SJSA1 (cell line): ENCODE measurements around the gene AKAP14. TPM values are rescaled to one million over a fixed set of nuclear protein-coding genes. Genes with fewer than 3 reads are reported as not detected.
"Not testable (repeated sequence)": the region's sequence is repeated elsewhere in the genome, so short reads cannot be mapped to it uniquely, and the experiment has no call there.

Source experiments
- DNase-seq, 2 experiments: peaks; one replicate each; pipeline ENCODE4 v3.0.0-alpha.2; 2015 to 2020; ENCODE audit warnings: low spot score in 2 of 2, low read depth in 1 of 2
- H3K27ac ChIP-seq: fragments of 250-450 bp; sonication (Bioruptor Pico); 2 replicates; pipeline ENCODE4 v1.5.1; 2020; ENCODE audit warnings: mild to moderate bottlenecking, moderate library complexity
- H3K27me3 ChIP-seq: fragments of 250-450 bp; sonication (Bioruptor Pico); replicated peaks from 2 replicates; pipeline ENCODE4 v1.5.1; 2020; ENCODE audit warnings: mild to moderate bottlenecking, moderate library complexity
- H3K36me3 ChIP-seq: fragments of 250-450 bp; sonication (Bioruptor Pico); 2 replicates; pipeline ENCODE4 v1.5.1; 2020; ENCODE audit warnings: mild to moderate bottlenecking
- H3K4me1 ChIP-seq: fragments of 250-450 bp; sonication (Bioruptor Pico); replicated peaks from 2 replicates; pipeline ENCODE4 v1.6.1; 2021; ENCODE audit warnings: mild to moderate bottlenecking
- H3K4me3 ChIP-seq: fragments of 250-450 bp; sonication (Bioruptor Pico); 2 replicates; pipeline ENCODE4 v1.5.1; 2020; ENCODE audit warnings: mild to moderate bottlenecking
- H3K9me3 ChIP-seq: fragments of 250-450 bp; sonication (Bioruptor Pico); replicated peaks from 2 replicates; pipeline ENCODE4 v1.5.1; 2020; ENCODE audit warnings: mild to moderate bottlenecking
- total RNA-seq: library from RNA; depleted of rRNA; stranded (reverse); fragments of >200 nt; shearing (Covaris generic); gene quantifications from 2 replicates; pipeline ENCODE4 v1.2.3, GENCODE V29; 2014

AKAP14 gene
- total RNA-seq, 1 experiment from 2014 or later, result not detected

DNA sequence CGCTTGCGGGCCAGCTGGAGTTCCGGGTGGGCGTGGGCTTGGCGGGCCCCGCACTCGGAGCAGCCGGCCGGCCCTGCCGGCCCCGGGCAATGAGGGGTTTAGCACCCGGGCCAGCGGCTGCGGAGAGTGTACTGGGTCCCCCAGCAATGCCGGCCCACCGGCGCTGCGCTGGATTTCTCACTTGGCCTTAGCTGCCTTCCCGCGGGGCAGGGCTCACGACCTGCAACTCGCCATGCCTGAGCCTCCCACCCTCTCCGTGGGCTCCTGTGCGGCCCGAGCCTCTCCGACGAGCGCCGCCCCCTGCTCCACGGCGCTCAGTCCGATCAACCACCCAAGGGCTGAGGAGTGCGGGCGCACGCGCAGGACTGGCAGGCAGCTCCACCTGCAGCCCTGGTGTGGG, 5.1 kb upstream of the AKAP14 start:
- H3K9me3 ChIP-seq, H3K27me3 ChIP-seq, H3K4me1 ChIP-seq, H3K36me3 ChIP-seq, DNase-seq, H3K4me3 ChIP-seq, H3K27ac ChIP-seq: not testable (repeated sequence)

- H3K36me3 ChIP-seq, H3K9me3 ChIP-seq, H3K27me3 ChIP-seq, H3K4me3 ChIP-seq, H3K27ac ChIP-seq, DNase-seq, H3K4me1 ChIP-seq: not testable (repeated sequence)
Observed at GRCh38 chrX:119891961-119892692, 3.6 kb upstream of the AKAP14 start.

DNA sequence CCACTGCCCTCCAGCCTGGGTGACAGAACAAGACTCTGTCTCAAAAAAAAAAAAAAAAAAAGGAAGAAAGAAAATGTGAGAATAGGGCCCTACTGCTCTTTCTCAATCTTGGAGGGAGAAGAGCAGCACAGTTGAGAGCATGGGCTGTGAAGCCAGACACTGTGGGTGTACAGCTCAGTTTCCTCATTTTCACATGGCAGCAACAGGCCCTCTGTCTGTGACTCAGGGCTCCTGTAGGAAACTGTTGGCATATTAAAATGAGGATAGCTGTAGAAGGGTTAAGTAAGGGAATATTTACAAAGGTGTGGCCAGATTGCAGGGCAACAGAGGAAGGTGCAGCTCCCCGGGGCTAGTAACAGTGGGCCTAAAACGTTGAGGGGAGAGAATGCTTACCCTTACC, 3.4 kb downstream of the AKAP14 start:
- DNase-seq, result no peak
- Histone ChIP-seq H3K4me3 (no peak overlapping the region), H3K4me1 (no peaks in the 10 kb centered on the region), H3K27me3 (no peaks in the 10 kb centered on the region), H3K36me3 (no peaks in the 10 kb centered on the region), H3K27ac (no peak overlapping the region), H3K9me3 (no peaks in the 10 kb centered on the region)

GRCh38 chrX:119900976-119901375, 5.3 kb downstream of the AKAP14 start:
- Histone ChIP-seq H3K36me3 (no peaks in the 10 kb centered on the region), H3K27ac (no peak overlapping the region), H3K27me3 (no peaks in the 10 kb centered on the region), H3K4me3 (no peak overlapping the region), H3K4me1 (no peaks in the 10 kb centered on the region), H3K9me3 (no peaks in the 10 kb centered on the region)
- no peak for DNase-seq

- no peaks in the 10 kb centered on the region for H3K9me3 ChIP-seq
- DNase-seq, result no peak
- no peak overlapping the region for H3K27ac ChIP-seq
- H3K36me3 ChIP-seq, result no peaks in the 10 kb centered on the region
- no peak overlapping the region for H3K4me3 ChIP-seq
- H3K27me3 ChIP-seq, result no peaks in the 10 kb centered on the region
- no peaks in the 10 kb centered on the region for H3K4me1 ChIP-seq
Observed at GRCh38 chrX:119916310-119916709, 20.6 kb downstream of the AKAP14 start.

GRCh38 chrX:119917877-119918276, 22.2 kb downstream of the AKAP14 start:
- H3K27me3 ChIP-seq, result no peaks in the 10 kb centered on the region
- no peaks in the 10 kb centered on the region for H3K4me1 ChIP-seq
- H3K27ac ChIP-seq, result no peak overlapping the region
- no peaks in the 10 kb centered on the region for H3K9me3 ChIP-seq
- no peak for DNase-seq
- no peak overlapping the region for H3K4me3 ChIP-seq
- H3K36me3 ChIP-seq, result no peaks in the 10 kb centered on the region

DNA sequence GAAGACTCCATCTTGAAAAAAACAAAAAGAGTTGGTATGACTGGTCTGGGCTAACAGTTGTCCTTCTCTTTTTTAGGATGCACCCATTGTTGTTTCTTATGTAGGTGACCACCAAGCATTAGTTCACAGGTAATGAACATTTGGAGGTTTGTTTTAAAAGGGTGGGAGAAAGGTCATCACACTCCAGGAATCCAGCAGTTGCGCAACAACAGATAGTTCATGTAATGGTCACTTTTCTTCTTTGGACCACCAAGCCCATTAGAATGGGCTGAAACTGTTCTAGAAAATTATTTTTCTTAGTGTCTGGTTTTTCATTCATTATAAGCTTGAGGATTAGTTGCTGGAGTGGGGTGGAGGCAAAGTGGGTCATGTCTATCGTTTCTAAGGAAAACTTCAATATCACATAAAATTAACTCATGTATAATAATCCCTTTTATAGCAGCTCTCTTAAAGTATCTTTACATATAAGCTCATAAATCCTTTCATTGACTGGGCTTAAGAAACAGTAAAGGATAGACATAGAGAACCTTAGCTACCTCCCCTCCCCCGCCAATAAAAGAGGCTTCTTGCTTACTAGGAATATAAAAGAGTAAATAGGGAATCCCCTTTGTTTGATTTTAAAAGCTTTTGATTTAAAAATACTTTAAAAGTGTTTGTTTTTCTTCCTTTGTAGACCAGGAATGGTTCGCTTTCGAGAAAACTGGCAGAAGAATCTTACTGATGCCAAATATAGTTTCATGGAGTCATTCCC, 24.3 kb downstream of the AKAP14 start:
- no peaks in the 10 kb centered on the region for H3K27me3 ChIP-seq
- DNase-seq, result no peak
- no peaks in the 10 kb centered on the region for H3K9me3 ChIP-seq
- no peak overlapping the region for H3K27ac ChIP-seq
- H3K36me3 ChIP-seq, result no peaks in the 10 kb centered on the region
- no peak overlapping the region for H3K4me3 ChIP-seq
- H3K4me1 ChIP-seq, result no peaks in the 10 kb centered on the region

DNA sequence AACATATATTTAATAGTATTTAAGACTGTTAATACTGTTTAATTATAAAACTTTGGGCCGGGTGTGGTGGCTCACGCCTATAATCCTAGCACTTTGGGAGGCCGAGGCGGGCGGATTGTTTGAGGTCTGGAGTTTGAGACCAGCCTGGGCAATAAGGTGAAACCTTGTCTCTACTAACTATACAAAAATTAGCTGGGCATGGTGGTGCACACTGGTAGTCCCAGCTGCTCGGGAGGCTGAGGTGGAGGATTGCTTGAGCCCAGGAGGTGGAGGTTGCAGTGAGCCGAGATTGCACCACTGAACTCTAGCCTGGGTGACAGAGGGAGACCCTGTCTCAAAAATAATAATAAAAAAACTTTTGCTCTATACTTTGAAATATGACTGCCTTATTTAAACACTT, 26.7 kb downstream of the AKAP14 start:
- H3K27ac ChIP-seq, H3K4me1 ChIP-seq, H3K27me3 ChIP-seq, H3K36me3 ChIP-seq, H3K9me3 ChIP-seq, DNase-seq, H3K4me3 ChIP-seq: not testable (repeated sequence)

GRCh38 chrX:119935215-119935874, 39.7 kb downstream of the AKAP14 start:
- no peak overlapping the region for H3K27ac ChIP-seq
- no peak for DNase-seq
- no peaks in the 10 kb centered on the region for H3K27me3 ChIP-seq
- H3K9me3 ChIP-seq, result no peaks in the 10 kb centered on the region
- no peaks in the 10 kb centered on the region for H3K4me1 ChIP-seq
- peaks cover 4% of the 10 kb centered on the region; the same call in 1 of the 2 replicates for H3K36me3 ChIP-seq
- no peak overlapping the region for H3K4me3 ChIP-seq

DNA sequence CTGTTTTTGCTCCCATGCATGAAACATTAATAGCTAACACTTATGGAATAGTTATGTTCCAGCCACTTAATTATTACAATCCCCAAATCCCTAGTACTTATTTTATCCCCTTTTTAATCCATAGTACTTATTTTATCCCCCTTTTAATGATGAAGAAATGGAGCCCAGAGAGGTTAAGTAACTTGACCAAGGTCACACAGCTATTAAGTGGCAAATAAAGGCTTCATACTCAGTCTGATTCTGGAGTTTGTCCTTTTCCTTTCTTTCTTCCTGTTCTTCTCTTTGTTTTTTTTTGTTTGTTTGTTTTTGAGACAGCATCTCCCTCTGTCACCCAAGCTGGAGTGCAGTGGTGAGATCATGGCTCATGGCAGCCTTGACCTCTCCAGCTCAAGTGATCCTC, 45.6 kb downstream of the AKAP14 start:
- Histone ChIP-seq H3K27ac (no peak overlapping the region), H3K4me3 (no peak overlapping the region), H3K4me1 (no peaks in the 10 kb centered on the region), H3K27me3 (no peaks in the 10 kb centered on the region), H3K9me3 (no peaks in the 10 kb centered on the region), H3K36me3 (no peaks in the 10 kb centered on the region)
- no peak for DNase-seq

DNA sequence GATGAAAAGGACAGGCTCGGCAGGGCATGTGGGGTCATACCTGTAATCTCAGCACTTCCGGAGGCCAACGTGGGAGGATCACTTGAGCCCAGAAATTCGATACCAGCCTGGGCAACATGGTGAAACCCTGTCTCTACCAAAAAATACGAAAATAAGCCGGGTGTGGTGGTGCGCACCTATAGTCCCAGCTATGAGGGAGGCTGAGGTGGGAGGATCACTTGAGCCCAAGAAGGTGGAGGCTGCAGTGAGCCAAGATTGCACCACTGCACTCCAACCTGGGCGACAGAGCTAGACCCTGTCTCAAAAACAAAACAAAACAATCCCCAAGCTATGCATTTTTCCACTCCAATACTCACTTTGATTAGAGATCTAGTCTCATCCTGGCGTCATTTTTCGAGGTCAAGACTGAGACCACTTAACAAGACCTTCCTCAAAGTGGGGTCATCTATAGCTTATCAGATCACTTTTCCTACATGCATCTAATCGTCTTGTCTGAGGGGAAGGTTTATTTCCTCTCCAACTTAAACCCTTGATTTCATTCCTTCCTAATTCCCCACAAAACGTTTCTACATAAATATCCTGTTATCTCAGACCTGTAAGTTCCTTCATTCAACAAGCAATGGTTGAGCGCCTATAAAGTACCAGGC, 46.6 kb downstream of the AKAP14 start:
- H3K4me3 ChIP-seq, result peak overlapping the region; percentile 64
- H3K4me1 ChIP-seq, result no peaks in the 10 kb centered on the region
- H3K9me3 ChIP-seq, result no peaks in the 10 kb centered on the region
- no peaks in the 10 kb centered on the region for H3K27me3 ChIP-seq
- no peak for DNase-seq
- no peak overlapping the region for H3K27ac ChIP-seq
- H3K36me3 ChIP-seq, result no peaks in the 10 kb centered on the region

DNA sequence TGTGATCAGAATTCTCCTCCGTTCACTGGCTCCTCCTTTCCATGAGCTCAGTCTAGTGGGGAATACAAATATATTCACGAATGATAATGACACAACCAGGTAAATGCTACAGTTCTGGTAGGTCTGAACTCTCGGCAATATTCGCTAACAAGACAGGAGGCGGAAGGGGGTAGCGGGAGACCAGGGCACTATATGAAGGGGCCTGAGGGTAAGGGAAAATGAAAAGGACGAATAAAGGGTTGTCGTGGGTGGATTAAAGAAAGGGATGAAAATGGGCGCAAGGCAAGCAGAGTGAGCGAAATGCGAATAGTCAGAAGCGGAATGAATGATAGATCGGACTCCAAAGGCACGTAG, 47.1 kb downstream of the AKAP14 start:
- Histone ChIP-seq H3K4me1 (no peaks in the 10 kb centered on the region), H3K4me3 (peak overlapping the region; percentile 64), H3K27ac (peak overlapping the region; percentile 65), H3K27me3 (no peaks in the 10 kb centered on the region), H3K36me3 (no peaks in the 10 kb centered on the region), H3K9me3 (no peaks in the 10 kb centered on the region)
- DNase-seq, result no peak

DNA sequence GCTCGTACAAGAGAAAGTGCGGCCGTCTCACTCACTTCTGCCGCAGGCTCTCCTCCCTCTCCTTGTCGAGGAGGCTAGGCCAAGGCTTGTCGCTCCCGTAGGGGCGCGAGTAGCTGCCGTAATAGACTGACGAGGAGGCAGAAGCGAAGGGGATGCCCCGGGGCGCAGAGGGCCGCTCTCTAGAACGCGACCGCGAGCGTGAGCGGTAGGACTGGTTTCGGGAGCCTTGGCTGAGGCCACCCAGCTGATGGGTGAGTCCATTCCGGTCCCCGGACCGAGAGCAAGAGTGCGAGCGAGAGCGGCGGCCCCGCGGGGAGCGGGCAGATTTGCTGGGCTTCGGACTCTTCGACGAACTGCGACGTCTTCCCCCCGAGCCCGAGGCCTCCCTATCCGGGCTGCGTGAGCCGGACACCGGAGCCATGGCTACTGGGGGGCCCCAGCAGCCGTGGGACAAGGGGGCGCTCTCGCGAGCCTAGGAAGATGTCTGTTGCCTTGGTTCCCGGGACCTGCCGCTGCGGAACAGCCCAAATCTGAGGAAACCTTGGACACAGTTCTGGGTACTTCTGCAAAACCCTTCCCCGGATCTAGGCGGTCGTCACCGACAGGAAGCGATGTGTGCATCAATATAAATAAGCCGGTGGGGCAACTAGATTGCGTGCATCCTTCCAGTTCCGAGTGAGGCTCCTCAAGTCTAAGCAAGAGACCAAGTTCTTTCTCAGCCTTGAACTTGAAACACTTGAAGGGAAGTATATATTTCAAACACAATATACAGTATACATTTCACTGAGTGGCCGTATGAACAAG, 47.7 kb downstream of the AKAP14 start, which contains the start of gene NKAP:
Gene NKAP (minus strand): TSS at position 567 of the 804 bp plus-strand sequence. CDS start 146 bp downstream, at position 421.
- H3K27ac ChIP-seq, result peak within 1 kb of the TSS; percentile 65
- H3K4me3 ChIP-seq, result peak within 1 kb of the TSS; percentile 64
- H3K27me3 ChIP-seq, result no peaks in the 10 kb centered on the region
- H3K36me3 ChIP-seq, result no peaks in the 10 kb centered on the region
- H3K4me1 ChIP-seq, result no peaks in the 10 kb centered on the region
- no peaks in the 10 kb centered on the region for H3K9me3 ChIP-seq
- DNase-seq, result peak; percentile 80 to 84
